PC-9 (cell line): ENCODE results near the gene GRAMD2A. TPM values are rescaled to one million over a fixed set of nuclear protein-coding genes. Genes with fewer than 3 reads are reported as not detected.

Experiments
- BruUV-seq: library from RNA; stranded (reverse); fragments of 400-500 nt; replicated peaks from 2 replicates; lab custom pipeline; 2021; lab: Mats Ljungman, UMichigan
- CTCF ChIA-PET: fragments of 300-600 bp; sonication (Branson Sonifier 250); formaldehyde crosslinking; loops from one replicate; lab custom pipeline; 2022; ENCODE audit warnings: antibody characterized with exemption; lab: Charles Lee
- POLR2A ChIA-PET: fragments of 300-600 bp; sonication (Branson Sonifier 250); formaldehyde crosslinking; loops from one replicate; lab custom pipeline; 2022; ENCODE audit warnings: antibody characterized with exemption; ENCODE audit not compliant: unreplicated experiment; lab: Charles Lee
- DNase-seq, 2 experiments: peaks; one replicate each; pipeline versions ENCODE4 v3.0.0 to v3.0.0-alpha.2; 2015 to 2022; ENCODE audit warnings: mixed read lengths in 1 of 2
- H2AFZ ChIP-seq: fragments of 200-600 bp; sonication (generic); 2 replicates; pipeline ENCODE4 v1.8.1; 2017; ENCODE audit warnings: antibody characterized with exemption
- H3F3A ChIP-seq: fragments of 200-600 bp; sonication (generic); 2 replicates; pipeline ENCODE4 v1.8.1; 2017; ENCODE audit warnings: antibody characterized with exemption, mild to moderate bottlenecking, low read depth; ENCODE audit not compliant: insufficient read depth
- H3K27ac ChIP-seq: fragments of 200-600 bp; sonication (generic); 2 replicates; pipeline ENCODE4 v1.6.1; 2016; ENCODE audit warnings: mixed run types
- H3K27me3 ChIP-seq: fragments of 200-600 bp; sonication (generic); 2 replicates; pipeline ENCODE4 v1.6.1; 2016; ENCODE audit warnings: low read depth, mixed run types; ENCODE audit not compliant: insufficient read depth
- H3K36me3 ChIP-seq: fragments of 200-600 bp; sonication (generic); 2 replicates; pipeline ENCODE4 v1.6.1; 2016; ENCODE audit warnings: low read depth, mixed run types
- H3K4me1 ChIP-seq: fragments of 200-600 bp; sonication (generic); replicated peaks from 2 replicates; pipeline ENCODE4 v1.6.1; 2016; ENCODE audit warnings: mixed run types; ENCODE audit not compliant: insufficient read depth
- H3K4me2 ChIP-seq: fragments of 200-600 bp; sonication (generic); 2 replicates; pipeline ENCODE4 v1.6.1; 2017; ENCODE audit warnings: mixed run types
- H3K4me3 ChIP-seq: fragments of 200-600 bp; sonication (generic); 2 replicates; pipeline ENCODE4 v1.6.1; 2016; ENCODE audit warnings: mixed run types
- H3K79me2 ChIP-seq: fragments of 200-600 bp; sonication (generic); 2 replicates; pipeline ENCODE4 v1.6.1; 2017; ENCODE audit warnings: low read depth, mixed run types
- H3K9me2 ChIP-seq: fragments of 200-600 bp; sonication (generic); 2 replicates; pipeline ENCODE4 v1.8.1; 2017; ENCODE audit warnings: mild to moderate bottlenecking; ENCODE audit not compliant: insufficient read depth
- H3K9me3 ChIP-seq: fragments of 200-600 bp; sonication (generic); 2 replicates; pipeline ENCODE4 v1.8.1; 2016; ENCODE audit warnings: low read depth; ENCODE audit not compliant: insufficient read depth
- H4K20me1 ChIP-seq: fragments of 200-600 bp; sonication (generic); 2 replicates; pipeline ENCODE4 v1.8.1; 2017; ENCODE audit not compliant: insufficient read depth
- EZH2 ChIP-seq: fragments of 200-600 bp; sonication (generic); IDR thresholded peaks from 2 replicates; pipeline ENCODE4 v1.8.0; 2017; ENCODE audit warnings: antibody characterized with exemption, low read depth
- intact Hi-C: fragments of 100-400 bp; cut with micrococcal nuclease; formaldehyde crosslinking; loops from one replicate; pipeline ENCODE4 v1.10.0; 2022; ENCODE audit not compliant: unreplicated experiment
- total RNA-seq: library from RNA; stranded (reverse); gene quantifications from 2 replicates; pipeline ENCODE4 v1.2.3, GENCODE V29; 2021
- TF ChIP-seq, protein P1 (sequence below): fragments of 200-600 bp; sonication (generic); conservative IDR thresholded peaks from 2 replicates; pipeline ENCODE4 v1.6.1; 2017; ENCODE audit warnings: mixed run types, antibody characterized with exemption, mild to moderate bottlenecking, moderate library complexity

GRAMD2A gene
- total RNA-seq, 1 experiment from 2014 or later, result 60.2 TPM

DNA sequence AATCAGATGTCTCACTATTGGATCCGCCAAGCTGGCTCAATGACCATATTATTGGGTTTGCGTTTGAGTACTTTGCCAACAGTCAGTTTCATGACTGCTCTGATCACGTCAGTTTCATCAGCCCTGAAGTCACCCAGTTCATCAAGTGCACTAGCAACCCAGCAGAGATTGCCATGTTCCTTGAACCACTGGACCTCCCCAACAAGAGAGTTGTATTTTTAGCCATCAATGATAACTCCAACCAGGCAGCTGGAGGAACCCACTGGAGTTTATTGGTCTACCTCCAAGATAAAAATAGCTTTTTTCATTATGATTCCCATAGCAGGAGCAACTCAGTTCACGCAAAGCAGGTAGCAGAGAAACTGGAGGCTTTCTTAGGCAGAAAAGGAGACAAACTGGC is 57.9 kb downstream of the GRAMD2A start:
- Histone ChIP-seq H4K20me1 (no peaks in the 10 kb centered on the region), H3K36me3 (no peaks in the 10 kb centered on the region), H2AFZ (no peak overlapping the region), H3K27me3 (no peaks in the 10 kb centered on the region), H3K4me3 (no peak overlapping the region), H3K9me2 (no peaks in the 10 kb centered on the region), H3F3A (no peaks in the 10 kb centered on the region), H3K79me2 (no peaks in the 10 kb centered on the region), H3K9me3 (no peaks in the 10 kb centered on the region), H3K4me1 (no peaks in the 10 kb centered on the region), H3K4me2 (no peak overlapping the region), H3K27ac (no peak overlapping the region)
- no TSS peak for BruUV-seq
- CTCF ChIA-PET, result interaction anchor here (0.5 kb wide), 1 partner anchor 752 kb away, joined by 3 read pairs; no protein-coding TSS in a partner anchor
- intact Hi-C loops, result no loop called here
- DNase-seq, result no peak
- TF ChIP-seq, protein P1, sequence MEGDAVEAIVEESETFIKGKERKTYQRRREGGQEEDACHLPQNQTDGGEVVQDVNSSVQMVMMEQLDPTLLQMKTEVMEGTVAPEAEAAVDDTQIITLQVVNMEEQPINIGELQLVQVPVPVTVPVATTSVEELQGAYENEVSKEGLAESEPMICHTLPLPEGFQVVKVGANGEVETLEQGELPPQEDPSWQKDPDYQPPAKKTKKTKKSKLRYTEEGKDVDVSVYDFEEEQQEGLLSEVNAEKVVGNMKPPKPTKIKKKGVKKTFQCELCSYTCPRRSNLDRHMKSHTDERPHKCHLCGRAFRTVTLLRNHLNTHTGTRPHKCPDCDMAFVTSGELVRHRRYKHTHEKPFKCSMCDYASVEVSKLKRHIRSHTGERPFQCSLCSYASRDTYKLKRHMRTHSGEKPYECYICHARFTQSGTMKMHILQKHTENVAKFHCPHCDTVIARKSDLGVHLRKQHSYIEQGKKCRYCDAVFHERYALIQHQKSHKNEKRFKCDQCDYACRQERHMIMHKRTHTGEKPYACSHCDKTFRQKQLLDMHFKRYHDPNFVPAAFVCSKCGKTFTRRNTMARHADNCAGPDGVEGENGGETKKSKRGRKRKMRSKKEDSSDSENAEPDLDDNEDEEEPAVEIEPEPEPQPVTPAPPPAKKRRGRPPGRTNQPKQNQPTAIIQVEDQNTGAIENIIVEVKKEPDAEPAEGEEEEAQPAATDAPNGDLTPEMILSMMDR, result no peak
- no peak for TF ChIP-seq EZH2
- POLR2A ChIA-PET, result interaction anchor here (0.6 kb wide), 1 partner anchor 12 kb away, joined by 16 read pairs; no protein-coding TSS in a partner anchor

DNA sequence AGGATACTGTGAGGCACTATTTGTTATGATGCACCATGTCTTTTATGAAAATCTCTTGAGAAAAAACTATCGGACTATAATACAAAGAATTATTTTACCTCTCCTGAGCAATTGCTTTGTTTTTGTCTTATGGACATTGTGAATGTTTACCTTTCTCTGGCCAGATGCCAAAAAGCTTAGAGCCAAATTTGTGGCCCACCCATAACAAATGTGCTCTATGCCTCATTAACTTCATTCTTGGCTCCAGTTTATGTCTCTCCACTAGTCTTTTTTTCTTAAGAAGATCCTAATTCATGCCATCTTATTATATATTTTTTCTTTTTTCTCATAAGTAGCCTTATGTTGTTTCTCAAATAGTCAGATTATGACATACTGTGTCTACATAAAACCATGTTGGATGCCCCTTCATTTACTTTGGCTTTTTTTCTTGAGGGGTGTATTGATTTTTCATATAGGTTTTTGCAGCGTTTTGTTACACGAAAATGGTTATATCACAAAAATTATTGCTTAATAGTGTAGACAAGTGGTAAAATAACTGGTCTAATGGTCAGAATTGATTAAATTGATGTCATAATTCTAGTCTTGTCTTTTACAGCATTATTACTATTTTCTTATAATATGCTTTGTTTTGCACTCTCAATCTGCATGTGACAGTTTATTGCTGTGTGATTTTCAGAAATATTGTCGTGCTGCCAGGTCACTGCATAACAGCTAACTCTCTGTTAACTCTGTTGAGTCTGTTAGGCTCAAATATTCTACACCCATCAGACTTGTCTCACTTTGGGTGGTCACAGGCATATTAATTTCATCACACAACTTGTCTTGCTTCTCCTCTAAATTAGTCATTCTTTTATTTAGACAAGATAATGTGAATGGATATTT is 61.2 kb downstream of the GRAMD2A start:
- H3K27ac ChIP-seq, result no peak overlapping the region
- no peaks in the 10 kb centered on the region for H3K9me3 ChIP-seq
- POLR2A ChIA-PET, result no interaction called here
- H3K4me2 ChIP-seq, result no peak overlapping the region
- TF ChIP-seq, protein P1, result no peak
- no peak for TF ChIP-seq EZH2
- H3K36me3 ChIP-seq, result no peaks in the 10 kb centered on the region
- CTCF ChIA-PET, result no interaction called here
- H4K20me1 ChIP-seq, result no peaks in the 10 kb centered on the region
- H3K79me2 ChIP-seq, result no peaks in the 10 kb centered on the region
- H3K4me1 ChIP-seq, result no peaks in the 10 kb centered on the region
- no peak for DNase-seq
- no peak overlapping the region for H2AFZ ChIP-seq
- intact Hi-C loops, result no loop called here
- BruUV-seq, result no TSS peak
- no peaks in the 10 kb centered on the region for H3F3A ChIP-seq
- H3K4me3 ChIP-seq, result no peak overlapping the region
- no peaks in the 10 kb centered on the region for H3K27me3 ChIP-seq
- H3K9me2 ChIP-seq, result no peaks in the 10 kb centered on the region

DNA sequence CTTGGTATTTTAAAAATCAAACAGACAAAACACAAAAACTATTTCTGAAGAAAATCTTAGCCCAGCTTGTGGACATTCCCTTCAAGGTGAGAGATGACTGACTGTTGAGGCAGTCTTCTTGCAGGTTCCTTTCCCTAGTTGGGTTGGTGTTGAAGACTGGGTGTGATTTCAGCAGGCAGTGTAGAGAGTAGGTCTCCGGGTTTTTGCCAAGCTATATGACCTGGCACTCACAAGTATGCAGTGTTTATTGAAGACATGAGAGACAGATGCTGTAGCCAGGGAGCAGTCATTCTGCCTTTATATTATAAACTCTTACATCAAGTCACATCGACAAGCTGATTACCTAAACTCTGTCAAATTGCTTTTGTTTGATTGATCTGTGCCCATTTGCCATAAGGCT is 61.9 kb downstream of the GRAMD2A start:
- Histone ChIP-seq H3K36me3 (no peaks in the 10 kb centered on the region), H3K9me3 (no peaks in the 10 kb centered on the region), H3K4me3 (no peak overlapping the region), H3F3A (no peaks in the 10 kb centered on the region), H3K27ac (no peak overlapping the region), H3K4me1 (no peaks in the 10 kb centered on the region), H3K9me2 (no peaks in the 10 kb centered on the region), H2AFZ (no peak overlapping the region), H3K79me2 (no peaks in the 10 kb centered on the region), H3K4me2 (no peak overlapping the region), H3K27me3 (no peaks in the 10 kb centered on the region), H4K20me1 (no peaks in the 10 kb centered on the region)
- TF ChIP-seq EZH2, result no peak
- TF ChIP-seq, protein P1, result no peak
- BruUV-seq, result no TSS peak
- POLR2A ChIA-PET, result no interaction called here
- intact Hi-C loops, result no loop called here
- CTCF ChIA-PET, result no interaction called here
- DNase-seq, result no peak
